IPS-NIHi7 (cell line): ENCODE results near the gene CSKMT.
"Not testable (repeated sequence)": the region's sequence is repeated elsewhere in the genome, so short reads cannot be mapped to it uniquely, and the experiment has no call there.

ENCODE experiments used
- DNase-seq: peaks from one replicate; pipeline ENCODE4 v3.0.0; 2012; ENCODE audit warnings: mixed read lengths; ENCODE audit errors: extremely low spot score

The CSKMT gene, protein sequence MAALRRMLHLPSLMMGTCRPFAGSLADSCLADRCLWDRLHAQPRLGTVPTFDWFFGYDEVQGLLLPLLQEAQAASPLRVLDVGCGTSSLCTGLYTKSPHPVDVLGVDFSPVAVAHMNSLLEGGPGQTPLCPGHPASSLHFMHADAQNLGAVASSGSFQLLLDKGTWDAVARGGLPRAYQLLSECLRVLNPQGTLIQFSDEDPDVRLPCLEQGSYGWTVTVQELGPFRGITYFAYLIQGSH

DNA sequence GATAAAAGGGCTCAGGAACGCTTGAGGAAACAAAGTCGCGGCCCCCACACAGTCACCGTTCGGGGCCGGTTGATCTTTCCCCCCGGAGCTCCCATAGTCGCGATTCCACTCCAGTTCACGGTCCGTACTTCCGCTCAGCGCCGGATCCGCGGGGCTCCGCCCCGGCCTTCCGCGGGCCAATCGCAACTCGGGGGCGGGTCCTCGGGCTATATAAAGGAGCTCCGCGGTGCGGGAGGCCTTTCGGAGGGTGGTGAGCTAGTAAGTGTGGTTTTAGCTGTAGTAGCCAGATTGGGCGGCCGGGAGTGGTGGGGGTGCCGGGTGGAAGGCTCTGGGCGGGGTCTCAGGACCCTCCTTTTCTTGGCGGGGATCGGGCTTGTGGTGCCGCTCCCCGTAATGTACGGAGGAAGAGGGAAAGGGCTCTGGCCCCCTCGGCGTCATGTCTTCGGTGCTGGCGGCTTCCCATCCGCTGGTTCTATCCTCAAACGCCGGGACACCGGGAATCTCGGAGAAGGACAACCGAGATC lies at the start of gene CSKMT, which contains the start of gene C11orf98:
Gene CSKMT, plus strand, starts transcription at position 238 of the 524 bp plus-strand sequence. CDS start 568 bp downstream, outside the sequence.
Gene C11orf98, minus strand, starts transcription at position 136 of the 524 bp plus-strand sequence. Its CDS starts 41 bp downstream, at position 95.
- peak; percentile 96 for DNase-seq

DNA sequence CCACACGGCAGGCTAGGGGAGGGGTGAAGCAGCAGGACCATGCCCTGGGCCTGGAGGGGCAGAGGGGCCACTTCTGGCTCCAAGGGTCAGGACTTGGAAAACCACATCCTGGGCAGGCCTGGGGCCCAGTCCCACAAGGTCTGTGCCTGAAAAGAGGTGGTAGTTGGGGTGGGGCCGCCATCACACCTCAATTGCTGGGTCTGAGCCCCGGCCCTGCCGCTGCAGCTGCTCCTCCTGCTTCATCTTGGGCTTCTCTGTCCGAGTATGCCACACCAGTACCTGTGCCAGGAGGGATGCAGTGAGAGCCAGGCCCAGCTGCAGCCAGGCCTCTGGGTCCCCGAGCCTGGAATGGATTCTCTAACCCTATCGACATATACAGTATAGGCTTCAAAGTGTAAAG lies 49.6 kb upstream of the CSKMT start:
- no peak for DNase-seq

DNA sequence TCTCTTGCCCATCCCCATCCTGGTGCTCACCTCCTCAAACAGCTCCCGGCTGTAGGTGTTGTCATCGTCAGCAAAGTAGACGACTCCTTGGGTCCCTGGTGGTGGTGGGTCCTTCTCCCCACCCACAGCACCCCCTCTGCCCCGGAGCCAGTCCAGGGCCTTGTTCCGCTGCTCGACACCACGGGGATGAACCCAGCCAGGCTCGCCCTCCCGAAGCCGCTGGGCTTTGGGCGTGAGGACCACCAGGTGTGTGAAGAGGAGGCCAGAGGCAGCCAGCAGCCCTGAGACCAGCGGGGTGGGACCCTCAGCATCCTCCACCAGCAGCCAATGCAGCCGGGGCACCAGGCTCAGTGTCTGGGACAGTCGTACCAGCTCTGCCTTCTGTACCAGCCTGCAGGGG lies 48.2 kb upstream of the CSKMT start:
- not testable (repeated sequence) for DNase-seq

DNA sequence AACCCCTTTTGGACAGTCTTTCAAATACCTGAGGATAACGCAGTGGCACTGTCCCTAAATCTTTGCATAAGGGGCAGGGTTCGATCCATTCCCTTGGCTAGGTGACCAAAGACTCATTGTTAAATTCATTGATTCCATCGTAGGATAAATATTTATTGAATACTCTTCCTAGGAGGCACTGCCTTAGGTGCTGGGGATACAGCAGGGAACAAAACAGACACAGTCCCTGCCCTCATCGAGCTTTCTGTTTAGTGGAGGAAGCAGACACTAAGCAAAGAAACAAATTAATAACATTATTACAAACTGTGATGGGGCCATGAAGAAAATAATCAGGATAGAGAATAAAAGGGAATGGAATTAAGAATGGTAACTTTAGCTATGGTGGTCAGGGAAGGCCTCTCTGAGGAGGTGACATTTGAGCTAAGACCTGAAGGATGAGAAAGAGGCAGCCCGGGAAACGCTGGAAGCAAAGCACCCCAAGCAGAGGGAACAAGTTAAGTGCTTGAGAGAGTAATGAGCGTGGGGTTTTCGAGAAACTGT lies 44.0 kb upstream of the CSKMT start:
- DNase-seq = no peak

DNA sequence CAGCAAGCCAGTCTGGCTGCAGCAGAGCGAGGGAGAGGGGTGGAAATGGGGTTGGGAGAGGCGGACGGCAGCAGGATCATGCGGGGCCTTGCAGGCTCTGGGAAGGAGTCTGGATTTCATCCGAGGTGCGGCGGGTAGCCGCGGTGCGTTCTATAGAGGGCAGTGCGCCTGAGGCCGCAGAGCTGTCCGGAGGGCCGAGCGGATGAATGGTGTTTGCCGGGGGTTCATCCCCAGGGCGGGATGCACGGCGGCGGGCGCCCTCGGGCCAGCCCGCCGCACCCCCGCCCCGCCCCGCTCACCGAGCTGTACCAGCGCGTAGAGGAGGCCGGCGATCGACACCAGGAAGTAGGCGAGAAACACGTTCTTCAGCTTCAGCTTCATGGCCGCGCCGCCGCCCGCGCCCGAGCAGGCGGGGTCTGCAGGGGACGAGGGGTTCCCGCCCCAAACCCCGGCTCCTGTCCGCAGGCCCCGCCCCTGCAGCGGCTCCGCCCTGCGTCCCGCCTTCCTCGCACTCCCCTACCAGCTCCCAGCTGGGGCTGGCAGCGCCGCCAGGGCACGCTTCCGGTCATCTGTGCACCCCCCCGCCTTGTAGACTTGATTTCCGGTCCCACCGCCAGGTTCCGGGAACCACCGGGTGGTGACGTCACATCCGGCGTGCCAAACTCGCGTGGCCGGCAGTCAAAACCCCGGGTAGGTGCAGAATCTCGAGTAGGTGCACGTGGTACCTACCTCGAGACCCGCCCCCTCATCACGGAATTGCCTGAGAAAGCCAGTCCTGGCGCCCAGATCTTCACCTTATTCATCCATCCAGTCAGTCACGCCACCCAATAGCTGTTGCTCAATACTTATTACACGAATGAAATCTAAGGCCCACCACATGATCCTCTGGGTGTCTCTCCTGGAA lies 43.3 kb upstream of the CSKMT start, which contains the start of gene B3GAT3:
Gene B3GAT3, minus strand, starts transcription at position 420 of the 904 bp plus-strand sequence. Its CDS starts 39 bp downstream, at position 381.
- peak; percentile 99 for DNase-seq

DNA sequence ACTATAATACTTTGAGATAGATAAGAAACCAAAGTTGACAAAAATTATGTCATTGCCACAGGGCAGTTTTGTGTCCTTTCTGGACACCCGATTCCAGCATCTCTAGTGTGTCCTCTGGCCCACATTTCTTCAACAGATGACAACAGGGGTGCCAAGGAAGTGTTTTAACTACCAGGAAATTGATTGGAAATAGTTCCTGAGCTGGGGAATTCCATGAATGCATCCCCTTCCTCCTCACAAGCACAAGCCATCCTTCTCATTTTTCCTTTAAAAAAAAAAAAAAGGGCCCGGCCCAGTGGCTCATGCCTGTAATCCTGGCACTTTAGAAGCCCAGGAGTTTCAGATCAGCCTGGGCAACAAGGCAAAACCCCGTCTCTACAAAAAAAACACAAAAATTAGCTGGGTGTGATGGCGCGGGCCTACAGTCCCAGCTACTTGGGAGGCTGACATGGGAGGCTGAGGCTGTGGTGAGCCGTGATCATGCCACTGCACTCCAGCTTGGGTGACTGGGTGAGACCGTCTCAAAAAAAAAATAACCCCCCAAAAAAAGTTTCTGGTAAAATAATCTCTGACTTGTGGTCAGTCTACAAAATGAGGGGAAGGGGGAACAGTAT lies 42.5 kb upstream of the CSKMT start:
- no peak for DNase-seq

DNA sequence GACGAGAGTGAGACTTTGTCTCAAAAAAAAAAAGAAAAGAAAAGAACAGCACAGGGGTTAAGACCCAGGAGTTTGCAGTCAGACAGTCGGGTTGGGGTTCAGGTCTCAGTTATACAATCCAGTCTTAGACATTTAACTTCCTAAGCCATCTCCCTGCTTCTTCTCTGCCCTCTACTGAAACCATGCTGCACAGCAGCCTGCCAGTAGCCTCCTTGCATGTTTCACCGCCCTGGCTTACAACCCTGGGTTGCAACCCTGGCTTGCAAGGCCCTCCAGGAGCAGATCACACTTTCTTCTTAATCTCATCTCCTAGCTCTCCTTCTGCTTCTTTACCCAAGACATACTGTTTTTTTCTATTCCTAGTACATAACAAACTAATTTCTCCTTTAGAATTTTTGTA lies 37.4 kb upstream of the CSKMT start:
- DNase-seq = no peak

DNA sequence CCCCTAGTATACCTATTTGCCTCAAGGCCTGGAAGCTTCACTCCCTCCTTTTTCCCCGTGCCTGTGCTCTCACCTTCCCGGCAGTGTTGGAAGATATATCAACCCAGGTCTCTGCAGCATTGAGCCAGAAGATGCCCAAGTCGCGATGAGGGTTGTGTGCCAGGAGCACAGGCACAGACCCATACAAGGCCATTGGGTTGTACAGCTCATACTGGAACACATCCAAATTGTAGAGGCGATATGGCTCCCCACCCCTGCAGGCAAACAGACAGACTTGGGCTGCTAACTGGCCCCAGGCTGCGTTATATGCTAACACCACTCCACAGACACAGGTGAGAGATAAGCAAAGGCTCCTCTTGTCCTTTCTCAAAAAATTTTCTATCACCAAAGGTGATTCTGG lies 32.6 kb upstream of the CSKMT start:
- DNase-seq = no peak

DNA sequence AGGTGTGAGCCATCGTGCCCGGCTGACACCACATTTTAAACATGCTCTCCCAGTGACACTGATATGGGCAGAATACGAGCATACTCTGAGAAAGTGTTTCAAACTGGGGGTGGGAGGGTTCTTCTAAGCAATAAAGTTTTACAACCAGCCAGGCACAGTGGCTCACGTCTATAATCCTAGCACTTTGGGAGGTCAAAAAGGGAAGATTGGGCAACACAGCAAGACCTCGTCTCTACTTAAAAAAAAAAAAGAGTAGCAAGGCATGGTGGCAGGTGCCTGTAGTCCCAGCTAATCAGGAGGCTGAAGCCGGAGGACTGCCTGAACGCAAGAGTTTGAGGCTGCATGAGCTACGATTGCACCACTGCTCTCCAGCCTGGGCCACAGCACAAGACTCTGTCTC lies 20.9 kb upstream of the CSKMT start:
- DNase-seq = no peak

DNA sequence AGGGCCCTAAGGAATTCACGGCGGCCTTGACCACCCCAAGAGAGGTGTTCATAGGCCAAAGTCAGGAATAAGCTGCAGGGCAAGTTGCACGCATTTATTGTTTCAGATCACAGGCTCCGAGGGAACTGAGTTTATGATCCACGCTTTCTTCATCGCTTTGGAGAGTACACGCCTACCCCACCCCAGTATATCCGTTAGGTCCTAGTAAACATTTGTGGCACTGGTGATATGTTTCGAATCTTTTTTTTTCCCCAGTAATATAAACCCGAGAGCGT lies 19.5 kb upstream of the CSKMT start:
- no peak for DNase-seq

DNA sequence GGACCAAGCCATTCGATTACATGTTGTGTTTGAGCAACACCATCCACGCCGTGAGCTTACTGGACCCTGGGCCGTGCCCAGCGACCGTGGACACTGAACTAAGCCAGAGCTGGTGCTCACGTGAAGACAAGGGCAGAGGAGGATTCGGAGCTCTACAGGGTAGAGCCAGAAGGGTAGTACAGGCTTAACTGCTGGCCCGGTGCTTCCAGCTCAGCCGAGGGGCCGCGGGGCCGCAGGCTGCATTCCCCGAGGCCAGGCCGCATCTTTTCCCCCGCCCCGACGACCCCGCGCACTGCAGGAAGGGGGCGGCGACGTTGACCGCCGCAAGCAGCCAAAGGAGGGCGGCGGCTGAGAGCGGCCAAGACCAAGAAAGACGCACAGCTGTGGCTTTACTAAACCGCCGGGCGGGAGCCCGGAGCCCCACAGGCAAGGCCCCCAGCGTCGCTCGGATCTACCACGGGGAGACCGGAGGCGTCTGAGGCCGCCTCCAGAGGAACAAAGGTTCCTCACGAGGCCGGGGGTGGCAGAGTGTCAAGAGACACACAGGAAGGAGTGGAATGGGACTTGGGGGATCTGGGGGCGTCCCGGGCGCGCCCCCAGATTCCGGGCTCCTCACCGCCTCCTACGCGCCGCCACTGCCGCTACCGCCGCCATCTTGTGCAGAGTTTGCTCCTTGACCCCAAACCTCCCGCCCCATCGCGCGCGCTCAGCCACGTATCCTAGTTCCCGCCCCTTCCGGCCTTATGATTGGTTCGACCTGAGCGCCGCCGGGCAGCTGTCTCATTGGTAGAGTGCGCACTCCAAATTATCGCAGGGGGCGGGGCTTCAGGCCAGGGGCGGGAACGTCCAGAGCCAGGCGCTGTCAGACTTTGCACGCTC lies 18.9 kb upstream of the CSKMT start, which contains the start of gene GANAB:
Gene GANAB, minus strand, starts transcription at position 668 of the 879 bp plus-strand sequence. Its CDS starts 14 bp downstream, at position 654.
- DNase-seq = peak; percentile 100

DNA sequence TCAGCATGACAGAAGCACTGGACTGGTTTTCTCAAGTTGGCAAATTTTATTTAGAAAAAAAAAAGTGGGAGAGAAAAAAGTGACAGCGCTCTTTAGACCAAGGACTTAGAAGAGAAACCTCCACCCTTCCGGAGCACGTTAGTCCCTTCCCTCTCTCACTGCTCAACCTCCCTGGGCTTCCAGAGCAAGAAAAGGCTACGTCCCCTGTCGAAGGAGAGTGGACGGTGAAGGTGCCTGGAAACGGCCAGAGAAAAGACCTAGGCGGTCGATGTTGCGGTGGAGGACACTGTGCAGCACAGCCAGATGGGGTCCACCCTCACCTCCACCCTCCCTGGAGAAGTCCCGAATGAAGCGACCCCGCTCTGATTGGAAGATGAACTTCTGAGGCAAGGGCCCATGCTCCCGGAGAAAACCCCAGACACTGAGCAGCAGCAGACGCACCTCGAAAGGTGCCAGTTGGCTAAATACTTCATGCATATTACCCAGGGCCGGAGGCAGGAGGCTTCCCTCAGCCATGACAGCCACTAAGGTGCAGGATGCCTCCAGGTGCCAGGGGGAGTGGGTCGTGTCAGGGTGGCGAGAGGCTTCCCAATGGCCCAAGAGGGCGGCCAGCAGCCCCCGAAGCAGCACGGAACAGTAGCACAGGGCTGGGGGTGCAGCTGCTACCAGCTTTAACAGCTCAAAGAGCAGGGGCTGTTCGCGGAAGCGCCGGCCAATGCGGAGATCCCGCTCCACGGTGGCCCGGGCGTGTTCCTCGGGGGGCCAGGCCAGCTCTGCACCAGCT lies 18.1 kb upstream of the CSKMT start:
- DNase-seq = peak; percentile 22

DNA sequence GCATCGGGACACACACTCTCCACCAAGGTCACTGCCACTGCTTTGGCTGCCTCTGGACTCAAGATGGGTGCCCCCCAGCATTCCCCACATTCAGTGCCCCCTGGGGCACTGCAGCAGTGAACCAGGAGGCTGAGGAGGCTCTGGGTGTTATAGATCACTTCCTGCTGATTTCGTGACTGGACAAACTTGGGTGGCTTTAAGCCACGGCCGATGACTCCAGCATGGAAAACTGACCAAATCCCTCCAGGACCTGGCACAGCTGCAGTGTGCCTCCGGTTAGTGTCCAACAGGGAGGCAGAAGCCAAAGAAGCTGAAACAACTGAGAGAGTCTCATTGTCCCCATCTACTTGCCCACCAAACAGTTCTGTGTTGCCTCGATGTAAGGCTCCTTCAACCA lies 17.5 kb upstream of the CSKMT start:
- DNase-seq = no peak

DNA sequence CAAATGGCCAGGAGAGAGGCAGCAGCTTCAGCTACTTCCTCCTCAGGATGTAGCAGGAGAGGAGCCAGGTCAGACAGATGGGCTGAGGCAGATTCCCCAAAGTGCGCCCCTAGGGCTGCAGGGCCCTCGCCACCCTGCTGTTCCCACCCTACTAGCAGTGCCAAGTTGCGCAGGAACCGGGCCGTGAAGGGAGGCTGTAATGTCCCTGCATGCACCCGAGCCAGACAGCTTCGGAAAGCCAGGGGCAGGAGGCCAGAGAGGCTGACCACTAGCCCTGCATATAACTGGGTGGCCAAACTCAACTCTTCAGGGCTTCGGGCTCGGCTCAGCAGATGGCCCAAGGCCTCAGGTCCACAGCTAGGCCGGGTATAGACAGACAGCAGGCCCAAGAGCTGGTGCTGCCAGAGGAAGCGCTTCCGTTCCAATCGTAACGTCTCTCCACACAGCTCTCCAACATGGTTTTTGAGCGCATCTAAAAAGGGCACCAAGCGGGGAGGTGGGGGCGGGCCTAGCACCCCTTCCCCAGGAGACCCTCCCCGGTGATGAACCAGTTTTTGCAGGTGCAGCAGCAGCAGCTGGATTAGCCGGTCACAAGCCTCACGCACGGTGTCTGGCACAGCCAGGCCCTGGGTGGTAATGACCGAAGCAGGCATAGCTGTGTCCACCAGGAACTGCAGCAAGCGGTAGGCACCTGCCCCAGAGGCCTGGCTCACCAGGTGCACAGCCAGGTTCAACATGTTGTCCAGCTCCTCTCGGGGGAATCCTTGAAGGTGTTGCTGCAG lies 16.7 kb upstream of the CSKMT start:
- DNase-seq = no peak

DNA sequence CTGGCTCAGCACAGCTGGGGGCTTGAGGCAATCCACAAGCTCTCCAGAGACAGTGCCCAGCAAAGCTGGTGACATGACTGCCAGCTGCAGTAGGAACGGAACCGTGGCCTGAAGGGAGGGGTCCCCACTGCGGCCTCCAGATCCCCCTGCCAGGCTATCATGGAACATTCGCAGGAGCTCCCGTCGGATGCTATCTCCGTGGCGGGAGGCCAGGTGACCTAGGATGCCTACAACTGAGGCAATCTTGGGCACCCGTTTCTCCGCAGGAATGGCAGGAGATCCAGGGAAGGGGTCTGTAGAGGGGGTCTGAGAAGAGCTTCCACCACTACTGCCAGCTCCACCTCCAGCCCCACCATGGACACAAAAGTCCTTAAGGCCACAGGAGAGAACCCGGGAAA lies 16.1 kb upstream of the CSKMT start:
- DNase-seq = no peak

DNA sequence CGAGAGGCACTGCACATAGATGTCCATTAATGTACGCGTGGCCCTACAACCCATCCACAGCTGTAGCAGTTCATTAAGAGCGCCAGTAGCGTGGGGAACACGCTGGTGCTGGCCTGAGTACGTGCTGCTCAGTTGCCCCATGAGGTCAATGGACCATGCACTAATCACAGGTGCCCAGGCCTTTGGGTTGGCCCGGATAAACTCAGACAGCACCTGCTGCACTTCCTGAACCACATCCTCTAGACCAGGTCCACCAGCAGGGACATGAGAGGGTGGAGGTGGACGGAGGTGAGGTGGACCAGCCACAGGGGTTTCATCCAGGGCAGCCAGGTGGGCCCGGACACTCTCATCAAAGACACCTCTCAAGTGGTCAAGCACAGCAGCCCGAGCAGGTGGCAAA lies 15.6 kb upstream of the CSKMT start:
- DNase-seq = no peak

DNA sequence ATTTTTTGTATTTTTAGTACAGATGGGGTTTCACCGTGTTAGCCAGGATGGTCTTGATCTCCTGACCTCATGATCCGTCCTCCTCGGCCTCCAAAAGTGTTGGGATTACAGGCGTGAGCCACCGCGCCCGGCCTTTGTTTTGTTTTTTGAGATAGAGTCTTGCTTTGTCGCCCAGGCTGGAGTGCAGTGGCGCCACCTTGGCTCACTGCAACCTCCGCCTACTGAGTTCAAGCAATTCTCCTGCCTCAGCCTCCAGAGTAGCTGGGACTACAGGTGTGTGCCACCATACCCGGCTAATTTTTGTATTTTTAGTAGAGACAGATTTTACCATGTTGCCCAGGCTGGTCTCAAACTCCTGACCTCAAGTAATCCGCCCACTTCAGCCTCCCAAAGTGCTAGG lies 14.8 kb upstream of the CSKMT start:
- DNase-seq = not testable (repeated sequence)

DNA sequence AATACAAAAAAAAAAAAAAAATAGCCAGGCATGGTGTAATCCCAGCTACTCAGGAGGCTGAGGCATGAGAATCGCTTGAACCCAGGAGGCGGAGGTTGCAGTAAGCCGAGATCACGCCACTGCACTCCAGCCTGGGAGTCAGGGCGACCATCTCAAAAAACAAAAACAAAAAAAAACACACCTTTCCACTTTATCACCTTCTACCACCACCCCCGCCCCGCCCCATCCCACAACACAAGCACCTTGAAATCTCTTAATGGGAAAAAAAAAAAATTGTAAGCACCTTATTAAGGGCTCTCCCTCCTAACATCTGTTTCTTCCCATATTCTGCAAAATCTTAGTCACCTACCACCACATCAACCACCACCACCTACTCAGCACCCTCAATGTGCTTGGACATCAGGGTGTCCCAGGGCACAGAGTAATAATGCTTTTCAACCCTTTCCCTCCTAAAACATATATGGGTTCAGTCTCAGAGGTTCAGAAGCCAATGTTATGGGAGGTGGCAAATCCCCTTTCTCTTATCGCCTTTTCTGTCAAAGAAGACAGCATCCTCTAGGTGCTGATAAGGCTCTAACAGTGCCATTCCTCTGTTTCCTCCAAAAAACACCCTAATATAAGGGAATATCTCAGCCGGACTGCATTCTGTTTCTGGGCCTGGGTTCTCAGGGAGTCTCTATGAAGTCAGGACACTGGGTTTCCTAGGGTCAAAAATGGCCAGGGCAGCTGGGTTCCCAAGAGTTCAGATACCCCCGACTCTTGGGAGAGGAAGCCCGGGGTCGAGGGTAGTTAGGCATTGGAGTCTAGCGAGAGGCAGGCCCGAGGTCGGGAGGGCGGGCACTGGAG lies 12.7 kb upstream of the CSKMT start:
- no peak for DNase-seq
